Upper lobe of left lung (tissue), 4 donors: ENCODE results near the gene PSMD6.

Source experiments
- CTCF ChIP-seq, 6 experiments: fragments of 450-650 bp in 4 of 6; fragments of 200-600 bp in 2 of 6; sonication (generic) in 2 of 6; IDR thresholded peaks; one replicate each; pipeline ENCODE4 v1.5.1; 2016 to 2019; ENCODE audit warnings: antibody characterized with exemption in 6 of 6
- POLR2A ChIP-seq, 4 donors: fragments of 450-650 bp; IDR thresholded peaks; one replicate each; pipeline ENCODE4 v1.5.1; 2016 to 2017; ENCODE audit warnings: antibody characterized with exemption in 4 of 4, mild to moderate bottlenecking in 2 of 4

- TF ChIP-seq CTCF (IDR thresholded peaks at IDR 0.05) (no peak), POLR2A (IDR thresholded peaks at IDR 0.05) (no peak)
Observed at GRCh38 chr3:64063207-64063982, 40.1 kb upstream of the PSMD6 start.
